Endothelial cell of umbilical vein (primary cell): ENCODE data around the gene KCNQ2.

Source experiments
- EZH2 ChIP-seq: IDR thresholded peaks from 2 replicates; pipeline ENCODE4 v1.6.1; 2012; ENCODE audit warnings: borderline replicate concordance, low read depth, mild to moderate bottlenecking, moderate library complexity, low read length, inconsistent platforms; ENCODE audit not compliant: severe bottlenecking
- JUN ChIP-seq: IDR thresholded peaks from 2 replicates; pipeline ENCODE4 v1.6.1; 2011; ENCODE audit warnings: borderline replicate concordance, low read depth; ENCODE audit not compliant: insufficient read length, insufficient read depth
- POLR2A ChIP-seq: IDR thresholded peaks from 2 replicates; pipeline ENCODE4 v1.6.1; 2012; ENCODE audit warnings: low read depth, mild to moderate bottlenecking, control low read depth, low read length
- POLR2AphosphoS5 ChIP-seq: IDR thresholded peaks from 2 replicates; pipeline ENCODE4 v1.6.1; 2012; ENCODE audit warnings: low read depth, mild to moderate bottlenecking, control low read depth, low read length, moderate library complexity; ENCODE audit not compliant: insufficient read depth
- TF ChIP-seq, protein P1 (sequence below), 2 donors: IDR thresholded peaks; 1 replicate in 1 of 2; 2 replicates in 1 of 2; pipeline ENCODE4 v1.5.1; 2011; ENCODE audit warnings: low read length in 2 of 2, mild to moderate bottlenecking in 2 of 2, moderate library complexity in 2 of 2, control low read depth in 1 of 2, inconsistent platforms in 1 of 2, low read depth in 1 of 2; ENCODE audit not compliant: insufficient read depth in 1 of 2; ENCODE audit errors: extremely low read depth in 1 of 2

DNA sequence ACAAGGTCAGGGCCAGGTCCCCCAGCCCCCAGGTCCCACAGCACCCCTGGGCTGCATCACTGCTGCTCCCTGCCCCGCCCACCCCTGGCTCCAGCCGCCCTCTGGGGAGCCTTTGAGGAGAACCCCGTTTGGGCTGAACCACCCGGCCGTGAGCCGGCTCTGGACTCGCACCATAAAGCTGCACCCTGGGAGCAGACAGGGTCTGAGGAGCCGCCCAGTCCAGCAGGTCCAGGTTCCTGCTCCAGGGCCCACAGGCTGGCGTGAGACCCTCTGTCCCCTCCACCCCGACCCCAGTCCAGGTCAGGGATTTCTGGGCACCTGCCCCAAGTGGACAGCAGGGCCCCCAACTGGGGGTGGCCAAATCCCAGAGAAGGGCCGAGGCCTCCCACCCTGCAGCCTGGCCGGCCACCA lies 119.6 kb downstream of the KCNQ2 start:
- TF ChIP-seq, protein P1, sequence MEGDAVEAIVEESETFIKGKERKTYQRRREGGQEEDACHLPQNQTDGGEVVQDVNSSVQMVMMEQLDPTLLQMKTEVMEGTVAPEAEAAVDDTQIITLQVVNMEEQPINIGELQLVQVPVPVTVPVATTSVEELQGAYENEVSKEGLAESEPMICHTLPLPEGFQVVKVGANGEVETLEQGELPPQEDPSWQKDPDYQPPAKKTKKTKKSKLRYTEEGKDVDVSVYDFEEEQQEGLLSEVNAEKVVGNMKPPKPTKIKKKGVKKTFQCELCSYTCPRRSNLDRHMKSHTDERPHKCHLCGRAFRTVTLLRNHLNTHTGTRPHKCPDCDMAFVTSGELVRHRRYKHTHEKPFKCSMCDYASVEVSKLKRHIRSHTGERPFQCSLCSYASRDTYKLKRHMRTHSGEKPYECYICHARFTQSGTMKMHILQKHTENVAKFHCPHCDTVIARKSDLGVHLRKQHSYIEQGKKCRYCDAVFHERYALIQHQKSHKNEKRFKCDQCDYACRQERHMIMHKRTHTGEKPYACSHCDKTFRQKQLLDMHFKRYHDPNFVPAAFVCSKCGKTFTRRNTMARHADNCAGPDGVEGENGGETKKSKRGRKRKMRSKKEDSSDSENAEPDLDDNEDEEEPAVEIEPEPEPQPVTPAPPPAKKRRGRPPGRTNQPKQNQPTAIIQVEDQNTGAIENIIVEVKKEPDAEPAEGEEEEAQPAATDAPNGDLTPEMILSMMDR (IDR thresholded peaks at IDR 0.05; ENCODE audit: extremely low read depth in 1 of 2, insufficient read depth in 1 of 2, low read depth in 1 of 2, low read length in 2 of 2): no peak
- TF ChIP-seq EZH2 (no peak), JUN (no peak), POLR2AphosphoS5 (no peak), POLR2A (no peak)
